HFF-Myc (cell line): ENCODE measurements around the gene GRIN1.

Experiments used
- DNase-seq: peaks from one replicate; pipeline ENCODE4 v3.0.0-alpha.2; 2011; ENCODE audit warnings: low read depth; ENCODE audit errors: extremely low read depth
- H3K4me3 ChIP-seq: replicated peaks from 2 replicates; pipeline ENCODE4 v1.5.1; 2011; ENCODE audit warnings: low read depth, mild to moderate bottlenecking, control low read depth, low read length
- TF ChIP-seq, protein P1 (sequence below): IDR thresholded peaks from 2 replicates; pipeline ENCODE4 v1.5.1; 2012; ENCODE audit warnings: mild to moderate bottlenecking, low read depth, low read length, control low read depth; ENCODE audit errors: missing control alignments

The GRIN1 gene

DNA sequence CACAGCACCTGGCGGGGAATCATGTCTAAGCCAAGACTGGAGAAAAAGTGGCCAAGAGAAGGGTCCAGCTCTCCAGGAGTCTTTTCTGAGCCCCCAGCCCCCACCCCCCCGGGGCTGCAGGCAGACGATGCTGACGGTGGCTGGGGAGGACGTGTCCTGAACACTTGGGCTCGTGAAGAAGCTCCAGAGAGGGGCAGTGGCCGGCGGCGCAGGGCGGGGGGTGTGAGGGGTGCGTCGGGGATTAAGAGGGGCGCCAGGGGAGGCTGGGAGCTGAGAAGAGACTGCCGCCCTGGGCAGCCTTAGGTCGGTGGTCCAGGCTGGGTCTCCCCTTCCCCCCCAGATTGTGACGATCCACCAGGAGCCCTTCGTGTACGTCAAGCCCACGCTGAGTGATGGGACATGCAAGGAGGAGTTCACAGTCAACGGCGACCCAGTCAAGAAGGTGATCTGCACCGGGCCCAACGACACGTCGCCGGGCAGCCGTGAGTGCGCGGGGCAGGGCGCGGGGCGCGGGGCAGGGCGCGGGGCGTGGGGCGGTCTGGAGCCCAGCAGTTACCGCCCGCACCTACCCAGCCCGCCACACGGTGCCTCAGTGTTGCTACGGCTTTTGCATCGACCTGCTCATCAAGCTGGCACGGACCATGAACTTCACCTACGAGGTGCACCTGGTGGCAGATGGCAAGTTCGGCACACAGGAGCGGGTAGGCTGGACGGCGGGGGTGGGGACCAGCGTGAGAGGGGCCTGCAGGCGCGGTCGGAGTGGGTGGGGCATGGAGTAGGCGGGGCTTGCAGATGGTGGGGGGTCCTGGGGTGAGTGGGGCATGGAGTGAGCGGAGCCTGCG is 22.0 kb downstream of the GRIN1 start:
- no peak for DNase-seq
- TF ChIP-seq, protein P1, sequence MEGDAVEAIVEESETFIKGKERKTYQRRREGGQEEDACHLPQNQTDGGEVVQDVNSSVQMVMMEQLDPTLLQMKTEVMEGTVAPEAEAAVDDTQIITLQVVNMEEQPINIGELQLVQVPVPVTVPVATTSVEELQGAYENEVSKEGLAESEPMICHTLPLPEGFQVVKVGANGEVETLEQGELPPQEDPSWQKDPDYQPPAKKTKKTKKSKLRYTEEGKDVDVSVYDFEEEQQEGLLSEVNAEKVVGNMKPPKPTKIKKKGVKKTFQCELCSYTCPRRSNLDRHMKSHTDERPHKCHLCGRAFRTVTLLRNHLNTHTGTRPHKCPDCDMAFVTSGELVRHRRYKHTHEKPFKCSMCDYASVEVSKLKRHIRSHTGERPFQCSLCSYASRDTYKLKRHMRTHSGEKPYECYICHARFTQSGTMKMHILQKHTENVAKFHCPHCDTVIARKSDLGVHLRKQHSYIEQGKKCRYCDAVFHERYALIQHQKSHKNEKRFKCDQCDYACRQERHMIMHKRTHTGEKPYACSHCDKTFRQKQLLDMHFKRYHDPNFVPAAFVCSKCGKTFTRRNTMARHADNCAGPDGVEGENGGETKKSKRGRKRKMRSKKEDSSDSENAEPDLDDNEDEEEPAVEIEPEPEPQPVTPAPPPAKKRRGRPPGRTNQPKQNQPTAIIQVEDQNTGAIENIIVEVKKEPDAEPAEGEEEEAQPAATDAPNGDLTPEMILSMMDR, result no peak
- H3K4me3 ChIP-seq, result no peak overlapping the region

DNA sequence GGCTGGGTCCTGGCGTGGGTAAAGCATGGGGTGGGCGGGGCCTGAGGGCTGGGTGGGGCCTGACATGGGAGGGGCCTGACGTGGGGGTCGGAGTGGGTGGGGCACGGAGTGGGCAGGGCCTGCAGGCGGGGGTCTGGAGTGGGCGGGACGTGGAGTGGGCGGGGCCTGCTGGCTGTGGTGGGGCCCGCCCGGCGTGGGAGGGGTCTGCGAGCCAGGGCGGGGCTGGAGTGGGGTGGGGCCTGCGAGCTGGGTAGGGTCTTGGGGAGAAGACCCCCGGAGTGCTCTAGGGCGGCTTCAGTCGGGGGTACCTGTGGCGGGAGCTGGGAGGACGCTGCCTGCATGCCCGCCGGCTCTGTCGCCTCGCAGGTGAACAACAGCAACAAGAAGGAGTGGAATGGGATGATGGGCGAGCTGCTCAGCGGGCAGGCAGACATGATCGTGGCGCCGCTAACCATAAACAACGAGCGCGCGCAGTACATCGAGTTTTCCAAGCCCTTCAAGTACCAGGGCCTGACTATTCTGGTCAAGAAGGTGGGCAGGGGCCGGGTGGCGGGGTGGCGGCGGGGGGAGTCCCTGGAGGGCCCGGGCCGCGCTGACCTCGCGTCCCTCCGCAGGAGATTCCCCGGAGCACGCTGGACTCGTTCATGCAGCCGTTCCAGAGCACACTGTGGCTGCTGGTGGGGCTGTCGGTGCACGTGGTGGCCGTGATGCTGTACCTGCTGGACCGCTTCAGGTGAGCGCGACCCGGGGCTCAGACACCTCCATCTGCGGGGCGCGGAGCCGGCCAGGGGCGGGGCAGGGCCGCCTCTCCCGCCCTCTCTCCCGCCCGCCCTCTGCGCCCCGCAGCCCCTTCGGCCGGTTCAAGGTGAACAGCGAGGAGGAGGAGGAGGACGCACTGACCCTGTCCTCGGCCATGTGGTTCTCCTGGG is 22.9 kb downstream of the GRIN1 start:
- no peak overlapping the region for H3K4me3 ChIP-seq
- no peak for DNase-seq

DNA sequence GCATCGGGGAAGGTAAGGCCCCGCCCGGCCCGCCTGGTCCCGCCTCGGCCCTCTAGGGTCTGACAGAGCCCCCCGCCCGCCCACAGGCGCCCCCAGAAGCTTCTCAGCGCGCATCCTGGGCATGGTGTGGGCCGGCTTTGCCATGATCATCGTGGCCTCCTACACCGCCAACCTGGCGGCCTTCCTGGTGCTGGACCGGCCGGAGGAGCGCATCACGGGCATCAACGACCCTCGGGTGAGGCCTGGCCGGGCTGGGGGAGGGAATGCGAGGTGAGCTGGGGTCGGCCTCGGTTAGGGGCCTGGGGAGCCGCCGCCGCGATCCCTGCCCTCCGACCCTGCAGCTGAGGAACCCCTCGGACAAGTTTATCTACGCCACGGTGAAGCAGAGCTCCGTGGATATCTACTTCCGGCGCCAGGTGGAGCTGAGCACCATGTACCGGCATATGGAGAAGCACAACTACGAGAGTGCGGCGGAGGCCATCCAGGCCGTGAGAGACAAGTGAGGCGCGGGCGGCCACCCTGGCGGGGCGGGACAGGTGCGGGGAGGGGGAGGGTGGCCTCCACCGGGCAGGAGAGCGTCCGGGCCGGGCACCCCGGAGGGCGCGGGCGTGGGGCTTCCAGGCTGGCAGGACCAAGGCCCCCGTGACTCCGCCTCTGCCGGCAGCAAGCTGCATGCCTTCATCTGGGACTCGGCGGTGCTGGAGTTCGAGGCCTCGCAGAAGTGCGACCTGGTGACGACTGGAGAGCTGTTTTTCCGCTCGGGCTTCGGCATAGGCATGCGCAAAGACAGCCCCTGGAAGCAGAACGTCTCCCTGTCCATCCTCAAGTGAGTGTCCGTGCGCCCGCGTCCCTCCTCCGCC is 23.8 kb downstream of the GRIN1 start:
- no peak for DNase-seq
- H3K4me3 ChIP-seq, result no peak overlapping the region; the same call in 1 of the 2 replicates
- TF ChIP-seq, protein P1, result no peak

More for the DNA sequence above, 22.9 kb downstream of the GRIN1 start:
- TF ChIP-seq, protein P1, result no peak

DNA sequence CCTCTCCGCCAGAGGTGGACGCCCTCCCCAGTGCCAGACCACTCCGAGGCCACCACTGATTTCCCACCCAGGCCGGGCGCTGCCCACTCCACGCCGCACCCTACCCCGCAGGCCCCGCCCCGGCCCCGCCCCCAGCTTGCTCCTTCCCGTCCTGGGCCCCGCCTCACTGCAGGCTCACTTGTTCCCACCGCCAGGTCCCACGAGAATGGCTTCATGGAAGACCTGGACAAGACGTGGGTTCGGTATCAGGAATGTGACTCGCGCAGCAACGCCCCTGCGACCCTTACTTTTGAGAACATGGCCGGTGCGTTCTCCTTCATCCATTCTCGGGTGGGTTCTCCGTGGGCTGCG is 24.4 kb downstream of the GRIN1 start:
- no peak overlapping the region; the same call in 1 of the 2 replicates for H3K4me3 ChIP-seq
- no peak for DNase-seq
- TF ChIP-seq, protein P1, result no peak

DNA sequence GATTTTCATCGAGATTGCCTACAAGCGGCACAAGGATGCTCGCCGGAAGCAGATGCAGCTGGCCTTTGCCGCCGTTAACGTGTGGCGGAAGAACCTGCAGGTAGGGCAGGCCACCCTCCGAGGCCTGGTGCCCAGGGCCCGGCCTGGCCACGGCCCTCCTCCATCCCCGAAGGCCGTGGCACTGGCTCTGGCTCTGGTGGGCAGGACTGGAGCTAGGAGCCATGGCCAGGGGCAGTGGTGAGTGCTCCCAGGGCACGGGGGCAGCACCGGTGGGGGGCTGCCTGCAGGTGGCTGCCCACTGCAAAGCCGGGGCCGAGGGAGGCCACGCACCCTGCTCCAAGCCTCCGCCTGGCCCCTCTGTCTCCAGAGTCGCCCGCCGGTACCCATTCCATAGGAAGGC is 24.9 kb downstream of the GRIN1 start:
- DNase-seq, result no peak
- no peak overlapping the region for H3K4me3 ChIP-seq
- TF ChIP-seq, protein P1, result no peak

DNA sequence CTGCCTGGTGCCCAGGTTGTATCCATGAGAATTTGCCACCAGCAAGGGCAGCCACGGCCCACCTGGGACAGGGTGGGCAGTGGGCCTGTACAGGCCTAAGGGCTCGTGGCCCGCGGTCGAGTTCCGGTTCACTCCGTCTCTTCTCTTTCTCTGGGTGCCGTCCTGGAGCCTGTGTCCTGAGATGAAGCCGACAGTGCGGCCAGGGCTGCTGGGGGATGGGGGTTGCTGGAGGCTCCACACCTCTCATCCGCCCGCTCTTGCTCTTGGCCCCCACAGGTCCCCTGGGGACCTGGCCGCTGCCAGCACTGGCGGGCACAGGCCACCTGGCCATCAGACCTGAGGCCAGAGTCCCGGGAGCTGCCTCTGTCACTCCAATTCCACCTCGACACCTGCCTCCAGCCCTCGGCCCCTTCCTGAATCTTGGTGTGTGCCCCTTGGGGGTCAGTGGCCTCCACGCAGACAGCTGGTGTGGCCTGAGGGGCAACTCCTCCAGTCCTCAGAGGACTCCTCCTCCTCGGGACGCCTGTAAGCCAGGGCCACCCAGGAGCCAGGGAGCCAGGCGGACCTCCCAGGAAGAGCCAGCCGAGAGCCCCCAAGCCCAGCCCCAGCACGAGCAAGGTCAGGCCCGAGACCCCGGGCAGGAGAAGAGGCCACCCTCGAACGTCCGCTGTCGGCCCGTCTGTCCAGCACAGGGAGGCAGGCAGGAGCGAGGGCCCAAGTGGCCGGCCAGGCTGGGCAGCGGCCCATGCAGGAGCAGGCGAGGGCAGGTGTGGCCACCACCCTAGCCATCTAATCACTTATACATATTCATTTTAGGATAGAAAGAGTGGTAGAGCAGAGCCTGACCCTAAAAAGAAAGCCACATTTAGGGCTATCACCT is 25.7 kb downstream of the GRIN1 start:
- DNase-seq, result no peak
- H3K4me3 ChIP-seq, result no peak overlapping the region
- TF ChIP-seq, protein P1, result no peak
